A172 (cell line): ENCODE data around the gene SPTLC2. TPM values are rescaled to one million over a fixed set of nuclear protein-coding genes. Genes with fewer than 3 reads are reported as not detected.
A peak's percentile ranks its signal among the peaks of the same experiment; 100 is the strongest.

ENCODE experiments used
- DNase-seq: peaks from one replicate; pipeline ENCODE4 v3.0.0-alpha.2; 2015; ENCODE audit warnings: low spot score
- total RNA-seq: library from RNA; depleted of rRNA; stranded (reverse); fragments of >200 nt; shearing (Covaris generic); gene quantifications from 2 replicates; pipeline ENCODE4 v1.2.3, GENCODE V29; 2014

Gene SPTLC2
- total RNA-seq, 1 experiment from 2014 or later = 17.6 TPM

DNA sequence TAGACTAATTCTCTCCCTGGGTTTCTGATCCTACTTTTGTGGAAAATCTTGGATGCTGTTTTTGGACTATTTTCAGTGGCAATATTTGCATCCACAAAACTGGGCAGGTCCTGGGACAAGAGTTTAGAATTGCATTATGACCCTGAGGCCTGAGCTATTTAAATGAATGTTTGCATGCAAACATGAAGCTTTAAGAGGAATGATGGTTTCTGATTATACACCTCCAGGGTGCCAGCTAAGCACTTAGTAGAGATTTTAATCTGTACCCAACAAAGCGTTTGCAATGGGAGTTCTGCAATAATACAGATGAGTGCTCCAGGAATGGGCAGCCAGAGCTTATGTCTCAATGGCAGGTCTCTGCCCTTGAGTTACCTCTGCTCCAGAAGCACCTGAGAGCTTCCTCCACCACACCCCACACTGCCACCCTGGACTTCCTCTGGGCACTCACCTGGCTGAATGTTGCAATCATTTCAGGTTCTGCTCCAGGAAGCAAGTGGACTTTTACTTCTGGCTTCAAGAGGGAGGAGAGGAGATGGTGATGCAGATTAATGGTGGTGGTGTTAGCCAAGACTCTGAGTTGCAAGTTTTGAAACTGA lies 6.0 kb upstream of the SPTLC2 start:
- no peak for DNase-seq

DNA sequence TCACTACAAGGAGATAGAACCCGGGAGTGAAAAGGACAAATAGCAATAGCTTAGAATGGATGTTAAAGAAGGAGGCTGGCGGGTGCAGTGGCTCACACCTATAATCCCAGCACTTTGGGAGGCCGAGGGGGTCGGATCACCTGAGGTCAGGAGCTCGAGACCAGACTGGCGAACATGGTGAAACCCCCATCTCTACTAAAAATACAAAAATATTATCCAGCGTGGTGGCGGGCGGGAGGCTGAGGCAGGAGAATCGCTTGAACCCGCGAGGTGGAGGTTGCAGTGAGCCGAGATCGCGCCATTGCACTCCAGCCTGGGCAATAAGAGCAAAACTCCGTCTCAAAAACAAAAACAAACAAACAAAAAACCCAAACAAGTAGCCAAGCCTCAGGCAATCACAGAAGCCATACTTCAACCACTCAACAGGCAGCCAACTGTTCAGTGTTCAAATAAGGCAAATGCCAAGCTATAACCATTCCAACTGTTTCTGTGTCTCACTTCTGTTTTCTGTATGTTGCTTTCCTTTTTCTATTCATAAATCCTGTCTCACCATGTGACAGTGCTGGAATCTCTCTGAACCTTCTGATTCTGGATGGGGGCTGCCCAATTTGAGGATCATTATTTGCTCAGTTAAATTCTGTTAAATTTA lies 3.9 kb upstream of the SPTLC2 start:
- no peak for DNase-seq

DNA sequence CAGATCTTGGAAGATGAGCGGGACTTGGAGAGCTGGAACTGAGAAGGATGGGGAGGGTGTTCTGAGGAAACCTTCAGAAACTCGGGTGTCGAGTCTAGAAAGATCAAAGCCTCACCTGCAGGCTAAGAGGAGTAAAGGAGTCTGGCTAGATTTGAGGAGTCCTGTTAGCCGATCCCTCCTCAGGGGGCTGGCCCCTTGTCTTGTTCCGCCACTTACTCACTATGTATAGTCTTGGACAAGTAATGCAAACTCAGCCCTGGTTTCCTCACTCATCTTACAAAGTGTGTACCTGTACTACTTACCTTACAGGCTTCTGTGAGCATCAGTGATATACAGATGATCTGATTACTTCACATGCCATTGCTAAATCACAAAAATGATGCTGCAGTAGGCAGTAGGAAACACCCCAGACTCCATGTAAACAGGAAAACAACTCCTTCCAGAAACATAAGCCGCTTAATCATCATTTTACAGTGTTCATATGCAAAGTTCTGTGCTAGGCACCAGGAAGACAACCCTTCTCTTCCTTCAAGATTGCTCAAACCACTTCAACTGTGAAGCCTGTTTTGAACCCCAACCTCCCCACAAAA lies 2.0 kb upstream of the SPTLC2 start:
- DNase-seq = no peak

DNA sequence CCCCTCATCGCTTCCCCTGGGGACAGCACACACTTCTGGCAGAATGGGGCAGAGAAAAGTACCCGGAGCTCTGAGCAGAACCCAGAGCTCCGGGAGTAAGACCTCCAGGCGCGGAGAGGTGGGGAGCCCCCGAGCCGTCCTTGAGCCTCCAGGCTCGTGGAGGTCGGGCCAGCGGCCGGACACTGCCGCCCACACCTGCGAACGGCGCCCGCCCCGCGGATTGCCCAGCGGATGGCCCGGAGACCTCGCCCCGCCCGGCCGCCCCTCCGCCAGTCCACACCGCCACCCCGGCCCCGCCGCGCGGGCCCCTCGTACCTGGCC lies 344 bp downstream of the SPTLC2 start:
- no peak for DNase-seq

DNA sequence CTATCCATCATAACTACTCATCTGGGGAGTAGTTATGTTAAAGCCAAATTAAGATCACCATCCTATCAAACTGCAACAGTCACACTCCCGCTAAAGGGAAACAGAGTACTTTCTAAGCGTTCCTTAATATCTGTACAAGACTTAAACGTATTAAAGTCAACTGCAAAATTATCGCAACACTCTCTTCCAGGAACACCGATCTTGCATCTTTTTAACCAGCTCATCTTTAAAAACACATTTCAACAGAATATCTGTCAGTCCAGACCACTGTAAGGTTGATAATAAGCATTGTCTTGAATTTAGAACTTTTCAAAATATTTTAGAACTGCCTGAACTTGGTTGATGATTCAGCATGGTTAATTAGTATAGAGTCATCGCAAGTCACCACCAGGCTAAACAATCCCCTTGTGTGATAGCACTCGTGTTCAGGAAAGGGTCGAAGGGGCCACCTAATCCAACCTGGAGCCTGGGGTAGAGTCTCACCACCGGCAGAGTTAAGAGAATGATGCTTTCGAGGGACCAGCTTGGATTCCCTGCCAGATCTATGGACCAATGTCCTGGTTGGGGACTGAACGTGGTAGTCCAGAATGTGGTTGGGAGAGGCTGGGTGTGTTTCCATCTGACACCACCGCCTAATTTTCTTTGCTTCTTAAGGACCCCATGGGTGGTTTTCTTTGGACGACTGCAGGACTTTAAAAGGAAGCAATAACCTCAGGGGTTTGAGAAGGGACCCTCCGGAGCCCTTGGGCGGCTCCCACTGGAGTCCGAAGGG lies 890 bp downstream of the SPTLC2 start:
- peak; percentile 19 for DNase-seq

DNA sequence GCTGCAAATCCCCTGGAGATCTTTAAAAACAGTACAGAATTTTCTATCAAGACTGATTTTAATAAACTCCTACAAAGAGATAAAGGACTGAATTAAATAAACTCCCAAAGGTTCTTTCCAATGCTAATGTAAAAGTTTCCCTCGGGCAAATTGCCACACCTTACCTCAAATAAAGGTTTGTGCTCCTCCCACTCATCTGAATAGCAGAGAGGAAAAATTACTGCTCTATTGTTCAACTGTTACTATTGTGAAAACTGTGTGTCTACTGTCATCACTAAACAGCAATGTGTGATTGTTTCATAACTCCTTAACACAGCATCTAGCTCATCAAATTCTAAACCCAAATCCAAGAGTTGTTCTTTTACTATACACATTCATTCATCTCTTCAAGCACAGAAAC lies 3.2 kb downstream of the SPTLC2 start:
- DNase-seq = no peak

DNA sequence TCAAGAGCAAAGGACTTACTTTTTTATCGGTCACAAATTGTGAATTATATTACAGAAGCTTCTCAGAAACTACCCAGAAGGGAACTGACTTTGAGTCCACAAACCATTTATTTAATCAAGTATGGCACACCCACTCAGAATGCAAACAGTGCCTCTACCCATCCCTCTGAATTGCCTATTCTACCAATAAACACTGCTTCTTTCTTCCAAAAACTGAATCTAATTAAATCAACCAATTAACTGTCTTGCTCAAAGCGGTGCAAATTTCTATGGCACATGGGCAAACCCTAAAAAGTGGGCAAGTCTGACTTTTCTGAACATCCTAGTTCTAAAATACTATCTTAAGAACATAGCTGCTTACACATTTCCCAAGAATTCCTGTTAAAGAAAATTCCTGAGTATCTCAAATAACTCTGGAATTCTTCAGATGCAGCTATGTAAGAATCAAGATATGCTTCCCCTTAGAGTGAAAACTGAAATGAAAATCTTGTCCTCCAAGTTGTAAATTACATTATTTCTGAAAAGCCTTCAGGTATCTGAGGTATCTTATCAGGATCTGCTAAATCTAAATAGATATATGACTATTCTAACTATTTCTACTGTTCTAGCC lies 4.3 kb downstream of the SPTLC2 start:
- peak; percentile 25 for DNase-seq

DNA sequence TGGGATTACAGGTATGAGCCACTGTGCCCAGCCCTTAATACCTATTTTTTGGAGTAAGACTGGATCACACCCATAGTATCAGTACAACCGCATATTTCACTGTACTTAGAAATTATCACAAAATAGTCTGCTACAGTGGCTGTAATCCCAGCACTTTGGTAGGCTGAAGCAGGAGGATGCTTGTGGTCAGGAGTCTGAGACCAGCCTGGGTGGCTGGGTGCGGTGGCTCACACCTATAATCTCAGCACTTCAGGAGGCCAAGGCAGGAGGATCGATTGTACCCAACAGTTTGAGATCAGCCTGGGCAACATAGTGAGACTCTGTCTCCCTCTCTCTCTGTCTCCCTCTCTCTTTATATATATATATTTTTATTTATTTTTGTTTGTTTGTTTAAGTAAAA lies 5.9 kb downstream of the SPTLC2 start:
- no peak for DNase-seq

DNA sequence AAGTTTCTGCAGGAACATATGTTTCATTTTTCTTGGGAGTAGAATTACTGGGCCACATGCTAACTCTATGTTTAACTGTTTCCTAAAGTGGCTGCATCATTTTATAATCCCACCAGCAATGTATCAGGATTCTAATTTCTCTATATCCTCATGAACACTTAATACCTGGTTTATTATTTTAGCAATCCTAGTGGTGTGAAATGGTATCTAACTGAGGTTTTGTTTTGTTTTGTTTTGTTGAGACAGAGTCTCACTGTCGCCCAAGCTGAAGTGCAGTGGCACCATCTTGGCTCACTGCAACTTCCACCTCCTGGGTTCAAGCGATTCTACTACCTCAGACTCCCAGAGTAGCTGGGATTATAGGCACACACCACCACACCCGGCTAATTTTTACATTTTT lies 6.5 kb downstream of the SPTLC2 start:
- DNase-seq = no peak

DNA sequence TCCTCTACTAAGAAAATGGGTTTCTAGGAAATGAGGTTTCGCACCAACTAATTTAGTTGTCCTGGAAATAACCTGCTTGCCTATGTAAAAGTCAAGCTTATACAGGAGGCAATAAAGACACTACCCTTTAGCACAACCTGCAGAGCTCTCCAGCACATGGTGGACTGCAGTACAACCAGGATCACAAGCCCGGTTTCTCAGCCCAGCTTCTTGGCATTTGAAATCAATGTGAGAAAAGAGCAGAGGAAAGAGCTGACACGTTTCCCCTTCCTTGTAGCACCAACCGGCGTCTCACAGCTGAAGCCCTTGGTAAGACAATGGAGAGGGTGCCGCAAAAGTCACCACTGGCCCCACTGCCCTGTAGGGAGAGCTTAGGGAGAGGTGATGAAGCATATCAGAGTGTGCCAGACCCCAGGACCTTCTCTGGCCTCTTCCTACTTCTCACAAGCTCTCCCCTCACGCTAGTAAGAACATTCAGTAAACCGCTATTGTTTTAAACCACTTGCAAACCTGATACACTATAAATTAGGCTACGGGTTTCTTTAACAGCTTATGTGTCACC lies 8.6 kb downstream of the SPTLC2 start:
- DNase-seq = no peak

DNA sequence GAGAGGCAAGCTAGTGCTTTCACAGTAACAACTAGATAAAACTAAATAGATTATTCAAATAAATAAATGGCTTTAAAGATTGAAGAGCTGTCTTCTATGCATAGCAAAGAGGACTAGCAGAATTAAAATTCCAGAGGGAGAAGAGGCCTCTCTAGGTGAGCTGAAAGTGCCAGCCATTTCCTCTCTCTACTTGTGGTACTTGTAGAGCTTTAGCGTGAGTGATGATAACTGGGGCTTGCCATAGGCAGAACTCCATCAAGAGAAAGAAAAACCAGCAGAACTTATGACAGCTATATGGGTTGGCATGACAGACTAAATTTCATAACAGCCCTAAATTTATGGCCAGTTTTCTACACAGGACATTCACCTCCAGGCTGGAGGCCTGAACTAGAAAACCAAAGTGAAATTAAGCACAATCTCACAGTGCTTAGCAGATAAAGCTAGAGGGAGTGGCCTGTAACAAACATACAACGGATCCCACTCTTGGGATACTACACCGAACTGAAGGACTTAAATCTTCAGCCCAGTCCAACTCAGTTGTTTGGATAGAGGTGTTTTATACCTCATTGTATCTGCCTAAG lies 11.0 kb downstream of the SPTLC2 start:
- DNase-seq = no peak

DNA sequence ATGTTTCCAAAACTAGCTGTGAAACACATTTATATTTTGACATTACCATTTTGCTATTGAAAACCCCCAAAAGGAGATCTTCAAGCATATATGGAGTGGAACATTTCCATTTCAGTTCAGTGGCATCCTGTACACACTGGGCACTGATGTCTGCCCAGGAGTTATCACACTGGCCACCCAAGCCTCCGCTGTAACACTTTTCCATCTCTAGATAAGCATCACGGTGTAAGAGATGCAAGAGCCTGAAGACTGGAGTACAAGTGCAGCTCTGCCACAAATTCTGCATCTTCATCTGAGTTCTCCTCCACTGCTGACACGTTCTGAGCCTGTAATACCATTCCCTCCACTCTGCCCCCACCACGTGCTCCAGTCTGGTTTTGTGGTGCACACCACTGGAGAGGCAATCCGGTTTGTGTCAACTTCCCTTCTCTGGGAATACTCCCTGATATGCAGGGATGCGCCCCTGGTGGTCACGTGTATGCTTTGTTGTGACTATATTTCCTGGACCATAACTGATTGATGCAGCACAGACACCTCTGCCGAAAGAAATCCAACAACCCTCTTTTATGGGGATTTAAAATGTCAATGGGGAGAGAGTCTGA lies 12.7 kb downstream of the SPTLC2 start:
- DNase-seq = peak; percentile 32

DNA sequence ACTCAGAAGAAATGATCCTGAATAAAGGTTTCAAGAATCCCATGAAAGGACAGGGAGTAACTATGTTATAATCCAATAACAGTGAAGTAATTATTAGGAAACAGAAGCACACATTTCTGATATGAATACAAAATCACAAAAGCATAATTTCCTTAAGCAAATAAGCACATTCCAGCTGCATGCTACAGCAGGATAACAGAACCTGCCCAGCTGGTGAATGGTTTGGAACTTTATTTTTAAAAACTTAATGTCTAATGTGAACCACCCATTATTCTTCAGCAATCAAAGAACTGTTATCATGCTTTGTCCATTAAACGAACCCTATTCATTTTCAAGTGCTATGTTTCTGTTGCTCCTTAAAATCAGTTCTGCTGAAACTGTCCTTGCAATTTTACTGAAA lies 13.4 kb downstream of the SPTLC2 start:
- no peak for DNase-seq

DNA sequence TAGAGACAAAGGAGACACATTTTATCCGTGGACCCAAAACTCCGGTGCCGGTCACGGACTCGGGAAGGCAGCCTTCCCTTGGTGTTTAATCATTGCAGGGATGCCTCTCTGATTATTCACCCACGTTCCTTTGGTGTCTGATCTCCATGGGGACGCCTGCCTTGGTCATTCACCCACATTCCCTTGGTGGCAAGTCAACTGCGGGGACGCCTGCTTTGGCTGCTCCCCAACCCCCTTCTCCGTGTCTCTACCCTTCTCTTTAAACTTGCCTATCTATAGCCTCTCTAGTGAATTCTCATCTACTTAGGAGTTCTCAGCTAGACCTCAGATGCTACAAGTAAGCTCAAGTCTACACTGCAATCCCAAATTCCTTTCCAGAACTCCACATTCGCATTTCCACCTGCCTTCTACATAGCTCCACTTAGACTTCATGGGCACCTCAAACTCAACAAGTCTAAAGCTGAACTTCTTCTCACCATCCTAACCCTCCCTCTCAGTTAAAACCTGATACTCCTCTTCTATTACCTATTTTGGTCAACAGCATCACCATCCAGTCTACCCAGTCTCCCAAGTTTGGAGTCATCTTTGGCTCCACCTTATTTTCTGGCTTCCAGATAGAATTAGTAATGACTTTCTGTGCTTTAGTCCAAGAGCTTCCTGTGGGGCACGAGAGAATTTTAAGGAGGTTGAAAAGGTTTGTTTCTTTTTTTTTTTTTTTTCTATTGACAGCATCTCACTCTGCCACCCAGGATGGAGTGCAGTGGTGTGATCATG lies 14.4 kb downstream of the SPTLC2 start:
- DNase-seq = peak; percentile 46

DNA sequence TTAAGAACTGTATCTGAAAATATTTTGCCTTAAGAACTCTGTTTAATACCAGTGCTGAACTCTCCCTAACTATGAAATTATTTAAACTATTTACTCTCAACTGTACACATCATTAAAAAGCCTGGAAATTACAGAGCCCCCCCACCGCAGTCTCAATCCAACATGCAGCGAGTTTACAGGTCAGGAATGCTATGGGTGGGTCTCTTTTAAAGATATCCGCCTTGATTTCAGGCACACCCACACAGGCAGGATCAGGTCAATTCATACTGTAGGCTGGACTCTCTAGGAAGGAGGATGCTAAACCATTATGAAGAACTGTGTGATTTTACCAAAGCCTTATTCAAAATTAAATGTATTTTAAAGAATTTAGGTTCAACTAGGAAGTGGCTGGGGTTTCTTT lies 16.5 kb downstream of the SPTLC2 start:
- DNase-seq = peak; percentile 23

DNA sequence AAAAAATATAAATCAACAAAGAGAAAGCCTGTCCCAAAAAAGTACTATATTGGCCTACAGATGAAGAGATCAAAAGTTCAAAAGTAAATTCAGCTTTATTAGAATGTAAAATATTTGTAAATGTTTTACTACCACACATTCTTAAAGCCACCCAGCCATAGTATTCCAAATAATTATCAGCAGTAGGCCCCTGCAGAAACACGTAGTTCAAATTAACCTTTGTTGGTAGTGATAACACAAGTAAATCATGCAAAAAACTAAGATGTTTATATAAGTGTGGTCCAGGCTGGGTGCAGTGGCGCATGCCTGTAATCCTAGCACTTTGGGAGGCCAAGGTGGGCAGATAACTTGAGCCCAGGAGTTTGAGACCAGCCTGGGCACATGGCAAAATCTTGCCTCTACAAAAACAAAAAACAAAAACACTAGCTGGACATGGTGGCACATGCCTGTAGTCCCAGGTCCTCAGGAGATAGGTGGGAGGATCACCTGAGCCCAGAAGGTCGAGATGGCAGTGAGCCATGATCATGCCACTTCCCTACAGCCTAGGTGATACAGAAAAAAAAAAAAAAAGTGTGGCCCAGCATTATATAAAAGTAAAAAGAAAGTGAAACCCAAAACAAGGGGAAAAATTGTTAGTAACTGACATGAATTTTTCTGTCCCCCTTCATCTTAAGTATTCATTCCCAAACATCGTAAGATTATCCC lies 17.9 kb downstream of the SPTLC2 start:
- no peak for DNase-seq

DNA sequence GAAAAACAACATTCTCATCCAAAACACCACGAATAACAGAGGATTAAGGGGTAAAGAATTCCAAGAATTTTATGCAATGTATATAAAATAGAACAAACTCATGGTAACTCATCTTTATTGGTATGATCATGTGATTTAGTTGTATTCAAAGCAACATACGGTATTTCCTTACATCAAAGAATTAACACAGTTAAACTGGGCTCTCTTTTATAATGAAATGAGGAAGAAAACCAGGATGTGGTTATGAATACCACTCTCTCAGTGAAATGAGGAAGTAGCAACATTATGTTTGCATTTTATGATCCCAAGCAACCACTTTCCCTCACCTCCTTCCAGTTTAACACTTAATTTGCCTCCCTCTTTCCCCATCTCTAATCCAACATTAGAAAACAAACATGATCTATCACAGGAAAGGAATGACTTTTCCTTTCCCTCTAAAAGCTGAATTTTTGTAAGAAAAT lies 22.9 kb downstream of the SPTLC2 start:
- peak; percentile 27 for DNase-seq

DNA sequence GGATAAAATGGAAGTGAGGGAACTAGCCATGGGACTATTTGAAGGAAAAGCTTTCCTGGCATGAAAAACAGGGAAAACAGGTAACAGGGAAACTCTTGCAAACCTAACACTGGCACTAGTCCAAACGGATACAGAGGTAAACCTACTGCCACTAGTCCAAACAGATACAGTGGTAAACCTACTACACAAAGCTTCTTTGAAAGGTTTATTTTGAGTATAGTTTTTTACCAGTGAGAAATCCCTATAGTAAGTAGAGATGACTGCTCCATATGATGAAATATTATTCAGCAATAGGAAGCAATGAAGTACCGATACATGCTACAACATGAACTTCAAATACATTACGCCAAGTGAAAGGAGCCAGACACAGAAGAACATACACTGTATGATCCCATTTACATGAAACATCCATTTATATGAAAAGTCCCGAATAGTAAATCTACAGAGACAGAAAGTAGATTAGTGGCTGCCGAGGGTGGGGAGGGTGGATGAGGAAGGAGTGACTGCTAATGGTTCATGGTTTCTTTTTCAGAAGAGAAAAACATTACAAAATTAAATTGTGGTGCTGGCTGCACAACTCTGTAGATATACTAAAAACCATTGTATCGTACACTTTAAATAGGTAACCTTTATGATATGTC lies 25.5 kb downstream of the SPTLC2 start:
- DNase-seq = no peak

DNA sequence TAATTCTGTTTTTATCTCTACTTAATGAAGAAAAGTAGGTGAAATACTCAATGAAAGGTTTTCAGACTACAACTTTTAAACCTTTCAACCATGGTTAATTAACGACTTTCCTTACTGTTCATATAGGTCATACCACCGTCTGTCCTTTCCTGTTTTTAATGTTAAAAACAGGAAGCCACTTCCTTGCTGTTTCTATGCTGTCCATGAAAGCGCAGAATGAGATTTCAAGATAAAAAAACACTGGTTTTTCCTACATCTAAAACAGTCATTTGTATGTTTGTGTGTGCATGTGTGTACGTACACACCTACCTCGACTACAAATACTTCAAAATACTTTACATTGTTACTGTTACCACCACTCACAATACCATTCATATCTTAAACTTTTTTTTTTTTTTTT lies 27.3 kb downstream of the SPTLC2 start:
- DNase-seq = no peak
